Prostate gland (tissue), 2 donors: ENCODE data around the gene TOP1.

ENCODE experiments used
- CTCF ChIP-seq, 4 experiments: fragments of 200-600 bp in 2 of 4; fragments of 450-650 bp in 2 of 4; sonication (generic) in 2 of 4; IDR thresholded peaks; 1 replicate in 3 of 4; 2 replicates in 1 of 4; pipeline ENCODE4 v1.5.1; 2016 to 2019; ENCODE audit warnings: antibody characterized with exemption in 4 of 4, mild to moderate bottlenecking in 2 of 4, moderate library complexity in 2 of 4
- POLR2AphosphoS5 ChIP-seq: sonication (generic); formaldehyde crosslinking; IDR thresholded peaks from one replicate; pipeline ENCODE4 v1.6.1; 2017; ENCODE audit warnings: antibody characterized with exemption

GRCh38 chr20:41137614-41138474, 109.2 kb downstream of the TOP1 start:
- TF ChIP-seq CTCF (IDR thresholded peaks at IDR 0.05) (no peak), POLR2AphosphoS5 (peak; percentile 40)
